WTC11 (cell line): ENCODE results near the gene DAPK1.

ENCODE experiments used
- ATF3 ChIP-seq: sonication (generic); formaldehyde crosslinking; conservative IDR thresholded peaks from 2 replicates; pipeline ENCODE4 v1.8.1; 2022; ENCODE audit warnings: mild to moderate bottlenecking, missing genetic modification reagents
- CBFB ChIP-seq: sonication (generic); formaldehyde crosslinking; IDR thresholded peaks from 2 replicates; pipeline ENCODE4 v1.8.1; 2022; ENCODE audit warnings: mild to moderate bottlenecking, low read depth, missing genetic modification reagents
- CTCF ChIP-seq: fragments of 200-600 bp; IDR thresholded peaks from 2 replicates; pipeline ENCODE4 v1.8.0; 2022; ENCODE audit warnings: antibody characterized with exemption
- E2F4 ChIP-seq: sonication (generic); formaldehyde crosslinking; IDR thresholded peaks from 2 replicates; pipeline ENCODE4 v1.8.1; 2022; ENCODE audit warnings: low read depth, mild to moderate bottlenecking, moderate library complexity, missing genetic modification reagents, borderline replicate concordance
- NFYB ChIP-seq: sonication (generic); formaldehyde crosslinking; conservative IDR thresholded peaks from 2 replicates; pipeline ENCODE4 v1.8.0; 2022; ENCODE audit warnings: low read depth, missing genetic modification reagents
- NR2C2 ChIP-seq: sonication (generic); formaldehyde crosslinking; IDR thresholded peaks from 2 replicates; pipeline ENCODE4 v1.8.0; 2022; ENCODE audit warnings: mild to moderate bottlenecking, missing genetic modification reagents
- NR3C1 ChIP-seq: sonication (generic); formaldehyde crosslinking; conservative IDR thresholded peaks from 2 replicates; pipeline ENCODE4 v1.8.1; 2023; ENCODE audit warnings: low read depth, mild to moderate bottlenecking, missing genetic modification reagents
- SP1 ChIP-seq: sonication (generic); formaldehyde crosslinking; conservative IDR thresholded peaks from 2 replicates; pipeline ENCODE4 v1.8.1; 2022; ENCODE audit warnings: missing genetic modification reagents
- TCF7 ChIP-seq: sonication (generic); formaldehyde crosslinking; IDR thresholded peaks from 2 replicates; pipeline ENCODE4 v1.8.0; 2022; ENCODE audit warnings: mild to moderate bottlenecking, low read depth, missing genetic modification reagents, moderate library complexity
- USF2 ChIP-seq: sonication (generic); formaldehyde crosslinking; IDR thresholded peaks from 2 replicates; pipeline ENCODE4 v1.8.1; 2023; ENCODE audit warnings: mild to moderate bottlenecking, missing genetic modification reagents, moderate library complexity
- ZNF263 ChIP-seq: sonication (generic); formaldehyde crosslinking; IDR thresholded peaks from 2 replicates; pipeline ENCODE4 v1.8.1; 2022; ENCODE audit warnings: low read depth, mild to moderate bottlenecking, moderate library complexity, missing genetic modification reagents
- ZNF512 ChIP-seq: sonication (generic); formaldehyde crosslinking; IDR thresholded peaks from 2 replicates; pipeline ENCODE4 v1.8.1; 2022; ENCODE audit warnings: missing genetic modification reagents, borderline replicate concordance

GRCh38 chr9:87638292-87638691 lies 140.6 kb downstream of the DAPK1 start:
- TF ChIP-seq CTCF (no peak), NR2C2 (no peak), ZNF263 (CRISPR knock-in tag) (no peak), ATF3 (CRISPR knock-in tag) (no peak), USF2 (CRISPR knock-in tag) (no peak), E2F4 (no peak), NR3C1 (CRISPR knock-in tag) (no peak), ZNF512 (CRISPR knock-in tag) (no peak), TCF7 (no peak), NFYB (no peak), SP1 (CRISPR knock-in tag) (no peak), CBFB (no peak)
